Measurements from ENCODE around the gene ASB7.
"Not testable (repeated sequence)": the region's sequence is repeated elsewhere in the genome, so short reads cannot be mapped to it uniquely, and the experiment has no call there.

Gene ASB7

DNA sequence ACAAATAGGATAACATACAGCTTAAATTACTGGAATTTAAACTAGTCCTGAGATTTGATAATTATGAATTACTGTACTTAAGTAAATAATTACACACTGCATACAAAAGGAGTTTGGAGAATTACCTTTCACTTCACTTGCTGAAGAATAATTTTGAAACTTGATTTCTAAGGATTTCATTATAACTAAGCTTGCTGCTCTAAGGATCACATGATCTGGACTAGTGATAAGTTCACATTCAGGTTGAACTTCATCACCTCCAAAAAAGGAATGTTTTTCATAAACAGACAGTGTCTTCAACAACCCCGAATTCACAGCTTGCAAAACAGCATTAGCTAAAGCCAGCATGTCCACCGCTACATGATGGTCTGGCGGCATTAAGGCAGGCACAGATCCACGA is 28.9 kb upstream of the ASB7 start:
- POLR2A ChIA-PET (ENCODE audit: low non-redundant PET) = interaction anchor here (0.7 kb wide), 1 partner anchor 466 kb away, joined by 3 read pairs; no protein-coding TSS in a partner anchor
- CTCF ChIA-PET = interaction anchor here (1.2 to 1.5 kb wide), 2 partner anchors 10 to 140 kb away, joined by 4 to 6 read pairs; no protein-coding TSS in a partner anchor
- DNase-seq (ENCODE audit: low spot score) = no peak
- no peak for TF ChIP-seq CTCF (conservative IDR thresholded peaks at IDR 0.05; ENCODE audit: low read depth)
- H3K27ac ChIP-seq = no peak overlapping the region

DNA sequence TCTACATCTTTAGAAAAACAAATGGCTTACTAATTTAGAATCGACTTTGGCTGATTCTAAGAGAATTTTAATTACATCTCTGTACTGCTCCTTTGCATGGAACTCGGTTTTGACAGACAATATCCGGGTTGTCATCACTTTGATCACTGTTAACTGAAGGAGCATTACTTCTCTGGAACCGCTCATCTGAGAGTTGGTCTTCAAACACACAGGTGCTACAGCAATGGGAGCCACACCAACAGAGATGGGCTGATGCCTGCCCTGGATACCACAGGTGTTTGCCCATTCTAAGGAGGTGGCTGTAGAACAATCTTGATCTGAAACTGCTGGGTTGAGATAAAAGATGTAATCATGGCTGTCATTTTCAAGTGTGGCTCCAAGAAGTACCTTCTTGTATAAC is 22.0 kb upstream of the ASB7 start:
- no peak for TF ChIP-seq CTCF (conservative IDR thresholded peaks at IDR 0.05; ENCODE audit: low read depth)

DNA sequence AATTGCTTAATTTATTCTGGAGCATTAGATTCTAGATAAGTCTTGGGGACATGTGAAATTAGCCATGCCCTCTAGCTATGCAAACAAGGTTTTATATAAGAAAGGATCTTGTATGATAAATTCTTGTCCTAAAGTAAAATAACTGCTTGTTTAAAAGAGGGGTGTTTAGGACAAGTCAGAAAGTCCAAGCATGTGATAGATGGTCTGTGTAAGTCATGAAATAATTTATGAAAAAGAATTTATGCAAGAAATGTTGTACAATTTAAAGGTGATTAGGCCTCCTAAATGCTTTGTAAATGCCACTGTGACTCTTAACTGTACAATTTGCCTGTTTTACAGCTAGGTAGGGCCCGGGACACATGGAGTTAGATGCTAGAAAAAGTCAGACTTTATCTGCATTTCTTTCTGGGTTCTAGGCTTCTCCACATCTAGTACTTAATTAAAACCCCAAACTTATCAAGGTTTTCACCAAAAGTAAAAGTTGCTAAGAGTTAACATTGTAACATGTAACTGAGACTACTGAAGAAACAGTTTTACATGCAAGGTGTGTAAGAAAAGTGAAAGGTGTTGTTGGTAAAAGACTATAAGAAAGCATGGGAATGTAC is 13.6 kb upstream of the ASB7 start:
- ChIA-PET CTCF (no interaction called here), POLR2A (ENCODE audit: low non-redundant PET) (no interaction called here)
- no peak for TF ChIP-seq CTCF (conservative IDR thresholded peaks at IDR 0.05; ENCODE audit: low read depth)
- DNase-seq (ENCODE audit: low spot score) = no peak
- H3K27ac ChIP-seq = no peak overlapping the region

More for the DNA sequence above, 22.0 kb upstream of the ASB7 start:
- no peak for DNase-seq (ENCODE audit: low spot score)
- H3K27ac ChIP-seq = no peak overlapping the region
- CTCF ChIA-PET = no interaction called here
- POLR2A ChIA-PET (ENCODE audit: low non-redundant PET) = no interaction called here

DNA sequence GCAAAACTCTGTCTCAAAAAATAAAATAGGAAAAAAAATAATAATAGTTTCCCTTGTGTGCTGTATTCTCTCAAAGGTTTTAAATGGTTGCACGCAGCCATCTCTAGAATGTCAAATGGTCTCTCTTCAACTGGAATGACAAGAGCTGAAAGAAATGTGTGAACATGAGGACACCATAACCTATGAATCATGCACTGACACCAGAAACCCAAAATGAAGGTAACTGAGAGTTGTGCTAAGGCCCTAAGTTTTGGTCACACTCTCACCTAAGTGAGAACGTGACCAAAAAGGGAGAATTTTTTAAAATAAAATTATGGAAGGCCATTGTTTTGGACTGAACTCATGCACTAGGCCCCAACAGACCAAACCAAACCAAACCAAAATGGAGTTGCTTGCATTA is 11.2 kb upstream of the ASB7 start:
- CTCF ChIA-PET; DNase-seq (ENCODE audit: low spot score); H3K27ac ChIP-seq: not testable (repeated sequence)
- POLR2A ChIA-PET (ENCODE audit: low non-redundant PET) = interaction anchor here (0.5 kb wide), 1 partner anchor 803 kb away, joined by 3 read pairs; no protein-coding TSS in a partner anchor

DNA sequence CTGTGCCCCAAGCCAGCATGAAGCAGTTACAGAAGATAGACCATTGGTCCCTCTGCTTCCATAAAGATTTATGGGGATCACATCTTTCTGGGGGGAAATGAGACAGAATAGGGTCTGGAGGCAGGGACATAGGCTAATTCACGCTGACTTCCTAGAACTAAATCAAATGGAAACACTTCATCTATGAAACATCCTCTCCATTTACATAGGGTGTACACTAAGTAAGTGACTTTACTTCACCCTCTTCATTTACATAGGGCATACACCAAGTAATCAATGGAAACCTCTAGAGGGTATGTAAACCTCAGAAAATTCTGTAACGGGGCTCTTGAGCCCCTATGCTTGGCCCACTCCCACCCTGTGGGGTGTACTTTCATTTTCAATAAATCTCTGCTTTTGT is 10.6 kb upstream of the ASB7 start:
- DNase-seq (ENCODE audit: low spot score) = no peak
- TF ChIP-seq CTCF (conservative IDR thresholded peaks at IDR 0.05; ENCODE audit: low read depth) = no peak
- no peak overlapping the region for H3K27ac ChIP-seq
- POLR2A ChIA-PET (ENCODE audit: low non-redundant PET) = no interaction called here
- CTCF ChIA-PET = no interaction called here

DNA sequence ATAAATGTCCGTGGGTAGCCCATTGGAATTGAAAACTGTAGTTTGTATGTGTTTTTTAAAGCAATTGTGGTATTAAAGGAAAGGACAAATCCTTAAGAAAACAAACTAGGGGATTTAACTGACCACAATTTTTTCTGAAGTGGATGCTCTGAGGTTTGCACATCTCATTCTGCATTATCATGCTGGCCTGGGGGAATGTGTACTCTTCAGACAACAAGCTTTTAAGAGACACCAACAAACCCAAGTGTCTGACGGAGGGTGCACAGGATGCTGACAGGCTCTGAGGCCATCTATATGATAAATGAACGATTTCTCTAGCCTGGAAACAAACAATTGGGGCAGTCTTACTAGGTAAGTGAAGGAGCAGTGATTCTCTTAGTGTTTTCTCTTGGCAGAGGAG is 9.5 kb upstream of the ASB7 start:
- ChIA-PET CTCF (no interaction called here), POLR2A (ENCODE audit: low non-redundant PET) (no interaction called here)
- no peak for DNase-seq (ENCODE audit: low spot score)
- H3K27ac ChIP-seq = no peak overlapping the region
- no peak for TF ChIP-seq CTCF (conservative IDR thresholded peaks at IDR 0.05; ENCODE audit: low read depth)

DNA sequence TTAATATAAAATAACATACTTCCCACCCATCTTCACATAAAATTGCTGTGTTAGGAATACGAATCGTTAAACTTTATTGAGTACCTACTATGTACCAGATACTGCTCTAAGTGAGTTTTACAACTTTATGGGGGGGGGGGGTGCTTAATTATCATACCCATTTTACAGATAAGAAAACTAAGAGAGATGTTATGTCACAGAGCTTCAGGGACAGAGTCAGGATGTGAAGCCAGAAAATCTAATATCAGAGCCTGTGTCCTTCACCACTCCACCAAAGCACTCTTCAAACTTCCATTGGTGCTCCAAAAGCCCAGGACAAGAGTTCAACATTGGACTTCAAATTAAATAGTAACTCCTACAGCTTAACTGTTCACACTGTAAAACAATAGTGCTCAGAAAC is 9.0 kb upstream of the ASB7 start:
- CTCF ChIA-PET = no interaction called here
- POLR2A ChIA-PET (ENCODE audit: low non-redundant PET) = no interaction called here
- no peak for DNase-seq (ENCODE audit: low spot score)
- H3K27ac ChIP-seq = no peak overlapping the region
- TF ChIP-seq CTCF (conservative IDR thresholded peaks at IDR 0.05; ENCODE audit: low read depth) = no peak

Measured in RWPE1 (cell line).